Measurements from ENCODE around the gene USP47. TPM values are rescaled to one million over a fixed set of nuclear protein-coding genes. Genes with fewer than 3 reads are reported as not detected.

The USP47 gene
- total RNA-seq, 2 experiments from 2014 or later = 52.4 to 56.0 TPM

DNA sequence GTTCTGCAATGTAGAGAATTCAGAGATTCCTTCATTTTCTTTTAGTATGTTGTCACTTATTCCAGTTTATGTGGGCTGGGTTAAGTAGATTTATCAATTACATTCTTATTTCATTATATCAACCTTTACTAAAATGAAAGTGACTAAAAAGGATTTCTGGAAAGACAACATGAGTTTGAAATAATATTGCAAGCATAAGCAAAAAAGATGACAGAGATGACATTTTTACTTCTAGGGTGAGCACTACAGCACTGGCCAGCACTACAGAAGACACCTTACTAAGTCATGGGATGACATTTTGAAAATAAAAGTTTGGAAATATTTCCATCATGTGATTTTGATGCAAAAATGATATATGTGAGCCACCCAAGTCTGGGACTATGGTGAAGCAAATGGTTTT is 2.1 kb upstream of the USP47 start:
- no peak for DNase-seq
- intact Hi-C loops (cut with micrococcal nuclease) = loop anchor here (5.0 to 10.0 kb wide), 7 partner anchors 217 to 1445 kb away; partner anchors contain the start of genes AMPD3, GALNT18, RNF141 and TEAD1
- no peaks in the 10 kb centered on the region for H3K36me3 Mint-ChIP-seq (ENCODE audit: low read depth)
- CTCF ChIA-PET = interaction anchor here (0.6 to 1.3 kb wide), 2 partner anchors 10 to 753 kb away, joined by 3 read pairs; no protein-coding TSS in a partner anchor
- H3K4me3 Mint-ChIP-seq = no peak overlapping the region
- H3K27ac Mint-ChIP-seq = no peak overlapping the region
- H3K4me1 Mint-ChIP-seq (ENCODE audit: low read depth) = peaks cover 2% of the 10 kb centered on the region
- peaks cover 10% of the 10 kb centered on the region for H3K27me3 Mint-ChIP-seq (ENCODE audit: low read depth)
- no peaks in the 10 kb centered on the region for H3K9me3 Mint-ChIP-seq

DNA sequence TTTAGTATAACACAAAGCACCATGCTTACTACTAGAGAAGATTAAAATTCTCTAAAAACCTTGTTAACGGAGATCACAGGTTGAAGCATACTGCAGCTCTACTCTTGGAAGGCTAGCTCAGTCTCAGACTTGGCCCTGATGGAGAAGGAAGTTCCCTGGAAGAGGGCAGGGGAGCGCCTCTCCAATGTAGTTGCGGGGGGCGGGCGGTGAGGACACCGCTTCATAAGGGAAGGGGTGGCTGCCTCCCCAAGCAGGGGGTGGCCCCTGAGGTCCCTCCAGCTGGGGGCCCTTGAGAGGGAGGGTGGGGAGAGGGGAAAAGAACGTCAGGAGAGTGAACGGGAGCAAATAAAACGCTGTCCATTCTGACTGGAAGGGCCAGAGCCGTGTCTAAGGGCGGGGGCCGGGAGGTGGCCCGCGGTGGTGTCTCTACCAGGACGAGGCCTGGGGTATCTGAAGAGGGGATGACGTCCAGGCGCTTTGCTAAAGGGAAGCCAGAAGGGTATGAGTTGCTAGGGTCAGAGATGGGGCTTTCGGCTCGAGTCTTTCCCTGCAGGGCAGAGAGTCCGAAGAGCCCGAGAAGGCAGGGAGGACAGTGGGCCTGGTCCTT is 553 bp upstream of the USP47 start:
- H3K27me3 Mint-ChIP-seq (ENCODE audit: low read depth) = peaks cover 9% of the 10 kb centered on the region
- peak; percentile 18 for DNase-seq
- intact Hi-C loops (cut with micrococcal nuclease) = loop anchor here (1.0 to 10.0 kb wide), 8 partner anchors 8 to 1444 kb away; partner anchors contain the start of genes AMPD3, GALNT18, RNF141 and TEAD1
- H3K4me3 Mint-ChIP-seq = no peak overlapping the region
- peaks cover 3% of the 10 kb centered on the region for H3K36me3 Mint-ChIP-seq (ENCODE audit: low read depth)
- H3K4me1 Mint-ChIP-seq (ENCODE audit: low read depth) = peaks cover 2% of the 10 kb centered on the region
- no peak overlapping the region for H3K27ac Mint-ChIP-seq
- no peaks in the 10 kb centered on the region for H3K9me3 Mint-ChIP-seq
- CTCF ChIA-PET = interaction anchor here (1.3 to 3.0 kb wide), 3 partner anchors 8 to 203 kb away, joined by 3 to 11 read pairs (median 4); no protein-coding TSS in a partner anchor

DNA sequence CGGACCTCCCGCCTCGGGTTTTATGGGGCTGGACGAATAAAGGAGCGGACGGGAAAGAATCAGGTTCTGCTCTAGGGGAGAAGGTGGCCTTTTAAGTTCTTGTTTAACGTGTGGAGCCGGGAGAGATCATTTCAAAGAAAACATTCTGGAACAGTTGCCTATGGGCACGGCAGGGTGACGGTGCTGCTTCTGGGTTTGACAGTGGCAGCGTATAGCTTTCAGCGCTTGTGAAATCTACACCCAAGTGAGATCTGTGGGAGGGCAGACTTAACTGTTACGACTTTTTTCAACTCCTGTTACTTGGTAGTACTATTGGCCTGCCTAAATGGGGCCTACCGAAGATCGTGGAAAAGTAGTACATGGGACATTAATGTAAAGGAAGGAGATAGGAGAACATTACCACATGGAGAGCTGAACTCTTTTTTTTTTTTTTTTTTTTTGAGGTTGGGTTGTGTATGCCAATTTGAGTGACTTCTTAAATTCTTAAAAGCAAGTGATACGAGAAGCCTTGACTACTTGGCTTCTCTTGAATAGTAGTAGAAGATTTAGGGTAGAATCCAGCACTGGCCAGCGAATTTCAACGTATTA is 743 bp downstream of the USP47 start:
- intact Hi-C loops (cut with micrococcal nuclease) = loop anchor here (1.0 to 10.0 kb wide), 13 partner anchors 14 to 1442 kb away; partner anchors contain the start of genes AMPD3, EIF4G2, GALNT18 and RNF141
- H3K27me3 Mint-ChIP-seq (ENCODE audit: low read depth) = peaks cover 5% of the 10 kb centered on the region
- no peaks in the 10 kb centered on the region for H3K9me3 Mint-ChIP-seq
- DNase-seq = peak; percentile 73
- no peak overlapping the region for H3K4me3 Mint-ChIP-seq
- H3K4me1 Mint-ChIP-seq (ENCODE audit: low read depth) = peaks cover 2% of the 10 kb centered on the region
- H3K36me3 Mint-ChIP-seq (ENCODE audit: low read depth) = peaks cover 3% of the 10 kb centered on the region
- CTCF ChIA-PET = interaction anchor here (0.6 to 3.0 kb wide), 6 partner anchors 10 to 40 kb away, joined by 3 to 11 read pairs (median 4); no protein-coding TSS in a partner anchor
- no peak overlapping the region for H3K27ac Mint-ChIP-seq

DNA sequence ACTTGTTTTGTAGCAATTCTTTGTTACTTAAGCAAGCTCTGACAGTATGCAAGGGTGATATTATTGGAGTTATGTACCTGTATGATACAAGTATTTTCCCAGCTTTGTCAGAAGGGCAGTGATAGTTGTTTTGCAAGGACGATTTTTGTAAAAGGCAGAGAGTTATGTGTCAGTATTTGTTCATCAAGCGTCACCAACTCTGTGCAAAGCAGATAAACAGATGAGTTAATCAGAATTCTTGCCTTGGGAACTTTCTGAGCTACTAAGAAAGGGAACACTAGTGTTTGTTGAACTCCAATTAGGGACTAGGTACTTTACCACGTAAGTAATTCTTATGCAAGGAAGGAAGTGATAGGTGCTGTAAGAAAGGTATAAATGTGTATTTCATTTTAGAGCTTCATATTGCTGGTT is 1.4 kb downstream of the USP47 start:
- DNase-seq = peak; percentile 38
- H3K36me3 Mint-ChIP-seq (ENCODE audit: low read depth) = peaks cover 3% of the 10 kb centered on the region

DNA sequence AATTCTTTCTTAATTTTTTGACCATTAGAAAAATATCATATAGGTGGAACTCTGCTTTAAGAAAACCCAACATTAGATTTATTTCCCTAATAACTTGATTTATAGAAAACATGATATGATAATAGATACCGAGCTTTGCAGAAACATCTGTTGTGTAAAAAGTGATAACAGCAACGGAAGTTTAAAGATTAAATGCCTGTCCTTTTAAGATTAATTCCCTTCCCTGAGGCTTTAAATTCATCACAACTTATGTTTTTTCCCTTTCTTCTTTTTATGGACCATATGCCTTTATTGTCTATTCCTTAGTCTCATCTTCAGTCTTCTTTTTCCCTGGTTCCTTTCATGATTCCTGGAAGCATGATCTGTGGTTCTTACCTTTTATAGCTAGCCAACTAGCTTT is 1.9 kb downstream of the USP47 start:
- no peak for DNase-seq
- intact Hi-C loops (cut with micrococcal nuclease) = loop anchor here (1.0 to 10.0 kb wide), 14 partner anchors 13 to 1441 kb away; partner anchors contain the start of genes AMPD3, EIF4G2, GALNT18 and RNF141
- no peak overlapping the region for H3K4me3 Mint-ChIP-seq
- CTCF ChIA-PET = interaction anchor here (1.1 to 3.0 kb wide), 5 partner anchors 13 to 45 kb away, joined by 4 to 11 read pairs (median 5); no protein-coding TSS in a partner anchor
- H3K9me3 Mint-ChIP-seq = no peaks in the 10 kb centered on the region
- peaks cover 4% of the 10 kb centered on the region for H3K27me3 Mint-ChIP-seq (ENCODE audit: low read depth)
- peaks cover 6% of the 10 kb centered on the region for H3K4me1 Mint-ChIP-seq (ENCODE audit: low read depth)
- no peak overlapping the region for H3K27ac Mint-ChIP-seq
- peaks cover 3% of the 10 kb centered on the region for H3K36me3 Mint-ChIP-seq (ENCODE audit: low read depth)

More for the DNA sequence above, 1.4 kb downstream of the USP47 start:
- H3K4me1 Mint-ChIP-seq (ENCODE audit: low read depth) = peaks cover 3% of the 10 kb centered on the region
- H3K4me3 Mint-ChIP-seq = no peak overlapping the region
- H3K9me3 Mint-ChIP-seq = no peaks in the 10 kb centered on the region
- no peak overlapping the region for H3K27ac Mint-ChIP-seq
- CTCF ChIA-PET = interaction anchor here (1.1 to 3.0 kb wide), 6 partner anchors 9 to 44 kb away, joined by 4 to 11 read pairs (median 4); no protein-coding TSS in a partner anchor
- peaks cover 5% of the 10 kb centered on the region for H3K27me3 Mint-ChIP-seq (ENCODE audit: low read depth)
- intact Hi-C loops (cut with micrococcal nuclease) = loop anchor here (1.0 to 10.0 kb wide), 13 partner anchors 13 to 1442 kb away; partner anchors contain the start of genes AMPD3, EIF4G2, GALNT18 and RNF141

DNA sequence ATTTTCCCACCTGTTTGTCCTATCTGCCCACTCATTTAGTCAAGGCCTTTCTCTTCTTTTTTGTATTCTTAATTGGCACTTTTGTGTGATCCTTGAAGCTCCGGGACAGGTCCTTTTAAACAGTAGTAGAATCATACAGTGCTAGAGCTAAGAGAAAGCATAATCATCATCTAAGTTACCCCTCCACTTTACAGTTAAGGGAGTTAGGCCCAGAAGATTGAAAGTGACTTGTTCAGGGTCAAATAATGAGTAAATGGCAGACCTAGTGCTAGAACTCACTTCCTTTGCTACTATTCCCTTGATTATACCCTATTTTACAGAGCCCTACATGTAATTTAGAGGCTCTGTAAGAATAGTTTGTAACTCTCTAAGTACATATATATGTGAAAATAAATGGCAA is 2.5 kb downstream of the USP47 start:
- Mint-ChIP-seq H3K27ac (no peak overlapping the region), H3K4me3 (no peak overlapping the region)
- no peak for DNase-seq

DNA sequence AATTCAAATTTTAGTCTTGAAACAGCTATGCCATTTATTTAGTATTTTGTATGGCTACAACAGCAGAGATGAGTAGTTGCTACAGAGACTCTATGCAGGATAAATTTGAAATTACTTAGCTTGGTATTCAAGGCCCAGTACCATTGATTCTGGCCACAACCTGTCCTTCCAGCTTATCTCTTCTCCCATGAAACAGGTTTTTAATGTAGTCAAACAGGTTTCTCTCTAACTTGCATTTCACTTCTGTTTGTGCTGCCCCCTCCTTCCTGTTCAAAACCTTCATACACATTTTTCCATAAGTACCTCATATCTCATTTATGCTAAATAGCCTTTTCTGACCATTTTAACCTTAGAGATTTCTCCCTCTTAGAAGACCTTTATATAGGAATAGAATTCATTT is 3.3 kb downstream of the USP47 start:
- Mint-ChIP-seq H3K36me3 (ENCODE audit: low read depth) (peaks cover 3% of the 10 kb centered on the region), H3K27me3 (ENCODE audit: low read depth) (no peaks in the 10 kb centered on the region), H3K4me1 (ENCODE audit: low read depth) (peaks cover 21% of the 10 kb centered on the region), H3K9me3 (no peaks in the 10 kb centered on the region), H3K27ac (no peak overlapping the region), H3K4me3 (peak overlapping the region; percentile 64)
- DNase-seq = no peak
- intact Hi-C loops (cut with micrococcal nuclease) = loop anchor here (2.0 to 10.0 kb wide), 3 partner anchors 32 to 1440 kb away; partner anchors contain the start of gene TEAD1
- CTCF ChIA-PET = interaction anchor here (0.9 to 2.3 kb wide), 3 partner anchors 12 to 54 kb away, joined by 3 to 6 read pairs (median 4); no protein-coding TSS in a partner anchor

More for the DNA sequence above, 2.5 kb downstream of the USP47 start:
- Mint-ChIP-seq H3K4me1 (ENCODE audit: low read depth) (peaks cover 13% of the 10 kb centered on the region), H3K27me3 (ENCODE audit: low read depth) (no peaks in the 10 kb centered on the region), H3K36me3 (ENCODE audit: low read depth) (peaks cover 3% of the 10 kb centered on the region), H3K9me3 (no peaks in the 10 kb centered on the region)
- intact Hi-C loops (cut with micrococcal nuclease) = loop anchor here (2.0 to 10.0 kb wide), 8 partner anchors 33 to 1441 kb away; partner anchors contain the start of genes AMPD3, GALNT18, RNF141 and TEAD1
- CTCF ChIA-PET = interaction anchor here (0.7 to 3.0 kb wide), 7 partner anchors 12 to 127 kb away, joined by 3 to 11 read pairs (median 4); no protein-coding TSS in a partner anchor

DNA sequence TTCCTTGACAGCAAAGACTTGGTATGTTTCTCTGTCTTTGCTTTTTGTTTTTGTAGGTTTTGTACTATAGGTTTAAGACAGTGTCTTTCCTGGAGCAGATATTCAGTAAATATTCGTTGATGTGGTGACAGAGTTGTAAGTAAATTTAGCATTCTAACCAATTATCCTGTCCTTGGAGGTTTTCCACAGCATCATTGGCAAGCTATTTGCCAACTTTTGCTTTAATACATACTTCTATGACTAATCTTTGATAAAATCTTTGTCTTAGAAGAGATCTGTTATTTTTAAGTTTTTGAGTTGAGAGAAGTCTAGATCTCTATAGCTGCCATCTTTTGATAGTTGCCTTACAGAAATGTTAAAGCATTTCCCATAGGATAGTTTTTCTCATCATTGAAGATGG is 3.8 kb downstream of the USP47 start:
- no peaks in the 10 kb centered on the region for H3K9me3 Mint-ChIP-seq
- peaks cover 3% of the 10 kb centered on the region for H3K36me3 Mint-ChIP-seq (ENCODE audit: low read depth)
- H3K4me3 Mint-ChIP-seq = peak overlapping the region; percentile 64
- CTCF ChIA-PET = interaction anchor here (0.9 to 2.3 kb wide), 3 partner anchors 11 to 54 kb away, joined by 3 to 6 read pairs (median 4); no protein-coding TSS in a partner anchor
- peaks cover 25% of the 10 kb centered on the region for H3K4me1 Mint-ChIP-seq (ENCODE audit: low read depth)
- no peak for DNase-seq
- no peaks in the 10 kb centered on the region for H3K27me3 Mint-ChIP-seq (ENCODE audit: low read depth)
- no peak overlapping the region for H3K27ac Mint-ChIP-seq
- intact Hi-C loops (cut with micrococcal nuclease) = loop anchor here (2.0 to 10.0 kb wide), 3 partner anchors 31 to 1439 kb away; partner anchors contain the start of gene TEAD1

DNA sequence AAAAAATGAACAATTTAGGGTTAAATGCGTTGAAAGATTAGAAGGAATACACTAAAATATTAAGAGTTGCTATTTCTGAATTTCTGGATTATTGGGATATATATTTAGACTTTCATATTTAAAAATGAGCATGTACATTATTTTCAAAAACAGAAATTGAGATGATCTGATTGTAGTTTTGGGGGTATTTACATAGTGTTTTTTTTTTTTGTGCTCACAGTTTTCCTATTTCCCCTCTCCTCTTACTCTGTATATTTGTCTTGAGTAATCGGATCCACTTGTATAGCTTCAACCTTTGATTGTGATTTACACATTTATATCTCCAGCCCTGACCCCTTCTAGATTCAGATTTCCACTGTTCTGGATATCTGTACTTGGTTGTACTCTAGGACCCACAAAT is 5.3 kb downstream of the USP47 start:
- CTCF ChIA-PET = interaction anchor here (3.2 kb wide), 1 partner anchor 11 kb away, joined by 13 read pairs; no protein-coding TSS in a partner anchor
- peak overlapping the region; percentile 54 for H3K27ac Mint-ChIP-seq

DNA sequence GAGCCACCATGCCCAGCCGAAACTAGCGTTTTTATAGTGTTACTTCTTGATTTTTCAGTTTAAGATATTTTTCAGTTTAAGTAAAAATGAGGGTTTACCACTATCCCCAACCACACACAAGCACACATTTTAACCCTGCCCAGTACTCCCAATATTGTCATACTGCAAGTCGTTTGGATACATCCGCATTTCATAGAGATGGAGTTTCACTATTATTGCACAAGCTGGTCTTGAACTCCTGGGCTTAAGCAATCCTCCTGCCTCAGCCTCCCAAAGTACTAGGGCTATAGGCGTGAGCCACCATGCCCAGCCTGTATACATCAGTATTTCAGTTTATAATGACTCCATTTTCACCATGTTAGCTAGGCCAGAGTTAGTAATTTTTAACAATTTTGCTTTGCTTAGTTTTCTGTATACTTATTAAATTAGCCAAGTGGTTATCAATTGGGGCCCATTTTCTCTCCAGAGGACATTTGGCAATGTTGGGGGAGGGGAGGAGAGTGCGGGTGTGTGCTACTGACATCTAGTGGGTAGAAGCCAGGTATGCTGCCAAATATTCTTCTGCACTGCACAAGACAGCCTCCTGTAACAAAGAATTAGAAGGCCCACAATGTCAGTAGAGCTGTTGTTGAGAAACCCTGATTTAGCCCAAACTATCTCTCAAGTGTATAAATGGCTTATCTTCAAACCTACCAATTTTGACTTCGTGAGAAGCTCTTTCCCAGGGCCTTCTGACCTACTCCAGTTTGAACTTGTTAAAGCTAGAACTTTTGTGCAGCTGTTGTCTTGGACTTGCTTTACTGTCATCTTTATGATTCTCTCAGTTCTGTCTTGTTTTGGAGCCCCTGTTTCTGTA is 7.3 kb downstream of the USP47 start:
- CTCF ChIA-PET = interaction anchor here (0.6 to 3.9 kb wide), 21 partner anchors 9 to 1548 kb away, joined by 3 to 31 read pairs (median 5); no protein-coding TSS in a partner anchor
- DNase-seq = peak; percentile 80
- H3K4me1 Mint-ChIP-seq (ENCODE audit: low read depth) = peaks cover 51% of the 10 kb centered on the region
- peak overlapping the region; percentile 46 for H3K27ac Mint-ChIP-seq
- peaks cover 3% of the 10 kb centered on the region for H3K36me3 Mint-ChIP-seq (ENCODE audit: low read depth)
- H3K27me3 Mint-ChIP-seq (ENCODE audit: low read depth) = no peaks in the 10 kb centered on the region
- intact Hi-C loops (cut with micrococcal nuclease) = loop anchor here (1.0 to 10.0 kb wide), 4 partner anchors 8 to 1436 kb away; partner anchors contain the start of genes TEAD1 and USP47
- no peaks in the 10 kb centered on the region for H3K9me3 Mint-ChIP-seq
- H3K4me3 Mint-ChIP-seq = no peak overlapping the region

More for the DNA sequence above, 5.3 kb downstream of the USP47 start:
- Mint-ChIP-seq H3K4me1 (ENCODE audit: low read depth) (peaks cover 36% of the 10 kb centered on the region), H3K27me3 (ENCODE audit: low read depth) (no peaks in the 10 kb centered on the region), H3K4me3 (no peak overlapping the region), H3K36me3 (ENCODE audit: low read depth) (peaks cover 3% of the 10 kb centered on the region), H3K9me3 (no peaks in the 10 kb centered on the region)
- no peak for DNase-seq
- intact Hi-C loops (cut with micrococcal nuclease) = loop anchor here (10.0 kb wide), 2 partner anchors 828 to 1438 kb away; partner anchors contain the start of gene TEAD1

DNA sequence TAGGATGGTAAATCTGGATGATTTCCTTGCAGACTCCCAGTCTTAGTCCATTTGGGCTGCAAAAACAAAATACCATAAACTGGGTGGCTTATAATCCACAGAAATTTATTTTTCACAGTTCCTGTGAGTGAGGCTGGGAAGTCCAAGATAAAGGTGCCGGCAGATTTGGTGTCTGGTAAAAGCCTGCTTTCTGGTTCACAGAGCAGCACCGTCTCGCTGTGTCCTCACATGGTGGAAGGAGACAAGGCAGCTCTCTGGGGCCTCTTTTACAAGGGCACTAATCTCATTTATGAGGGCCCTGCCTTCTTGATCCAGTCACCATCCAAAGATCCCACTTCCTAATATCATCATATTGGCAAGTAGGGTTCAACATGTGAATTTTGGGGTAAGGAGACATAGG is 8.9 kb downstream of the USP47 start:
- CTCF ChIA-PET = interaction anchor here (1.3 to 3.9 kb wide), 3 partner anchors 11 to 53 kb away, joined by 3 to 31 read pairs (median 16); no protein-coding TSS in a partner anchor
- no peak overlapping the region for H3K4me3 Mint-ChIP-seq
- H3K9me3 Mint-ChIP-seq = no peaks in the 10 kb centered on the region
- DNase-seq = no peak
- peaks cover 62% of the 10 kb centered on the region for H3K4me1 Mint-ChIP-seq (ENCODE audit: low read depth)
- intact Hi-C loops (cut with micrococcal nuclease) = no loop called here
- peaks cover 3% of the 10 kb centered on the region for H3K36me3 Mint-ChIP-seq (ENCODE audit: low read depth)
- no peaks in the 10 kb centered on the region for H3K27me3 Mint-ChIP-seq (ENCODE audit: low read depth)
- H3K27ac Mint-ChIP-seq = no peak overlapping the region

Measured in activated naive CD4-positive, alpha-beta T cell treated with anti-CD3 and anti-CD28 coated beads for 36 hours (primary cell).